ENCODE measurements around the gene USP11.
A peak's percentile ranks its signal among the peaks of the same experiment; 100 is the strongest.

The USP11 gene

DNA sequence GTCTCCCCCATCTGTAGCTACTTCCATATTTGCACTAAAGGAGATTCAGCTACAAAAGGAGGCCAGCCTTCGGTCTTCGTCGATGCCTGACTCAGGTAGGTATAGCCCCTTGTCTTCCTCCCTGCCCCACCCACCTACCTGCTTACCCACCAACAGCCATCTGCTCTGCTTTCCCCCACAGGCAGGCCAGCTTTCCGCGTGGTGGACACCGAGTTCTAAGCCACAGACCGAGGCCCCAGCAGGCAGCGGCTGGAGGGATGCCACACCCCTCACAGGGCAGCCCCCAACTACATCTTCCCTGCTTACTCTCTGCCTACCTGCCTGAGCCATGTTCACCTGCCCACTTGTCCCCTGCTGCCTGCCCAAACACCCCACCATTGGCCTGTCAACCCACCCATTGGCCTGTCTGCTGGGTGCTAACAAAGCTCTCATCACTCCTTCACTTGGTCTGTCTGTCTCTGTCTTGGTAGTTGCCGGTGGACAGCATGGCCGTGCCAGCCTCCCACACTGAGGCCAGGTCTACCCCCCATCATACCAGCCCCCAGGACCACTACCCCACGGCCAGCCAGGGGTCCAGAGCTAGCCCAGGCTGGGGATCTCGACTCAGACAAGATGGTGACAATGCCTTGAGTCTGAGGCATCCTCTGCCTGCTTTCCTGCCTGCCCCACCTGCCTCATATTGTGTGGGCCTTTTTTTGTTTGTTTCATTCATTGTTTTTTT lies 4.1 kb upstream of the USP11 start:
- H3K9ac ChIP-seq (ENCODE audit: low read depth, low read length): no peak overlapping the region
- no peak overlapping the region for H3K4me2 ChIP-seq (ENCODE audit: low read length)
- H3K4me3 ChIP-seq (ENCODE audit: low read length): no peak overlapping the region
- H3K27me3 ChIP-seq (ENCODE audit: control insufficient read depth, insufficient read depth, low read length): no peaks in the 10 kb centered on the region
- H3K36me3 ChIP-seq (ENCODE audit: insufficient read depth, low read length): peaks cover 55% of the 10 kb centered on the region
- no peaks in the 10 kb centered on the region for H3K9me3 ChIP-seq (replicated peaks; ENCODE audit: low read length)
- H3K4me1 ChIP-seq (ENCODE audit: control insufficient read depth, insufficient read depth, low read length): peaks cover 8% of the 10 kb centered on the region

DNA sequence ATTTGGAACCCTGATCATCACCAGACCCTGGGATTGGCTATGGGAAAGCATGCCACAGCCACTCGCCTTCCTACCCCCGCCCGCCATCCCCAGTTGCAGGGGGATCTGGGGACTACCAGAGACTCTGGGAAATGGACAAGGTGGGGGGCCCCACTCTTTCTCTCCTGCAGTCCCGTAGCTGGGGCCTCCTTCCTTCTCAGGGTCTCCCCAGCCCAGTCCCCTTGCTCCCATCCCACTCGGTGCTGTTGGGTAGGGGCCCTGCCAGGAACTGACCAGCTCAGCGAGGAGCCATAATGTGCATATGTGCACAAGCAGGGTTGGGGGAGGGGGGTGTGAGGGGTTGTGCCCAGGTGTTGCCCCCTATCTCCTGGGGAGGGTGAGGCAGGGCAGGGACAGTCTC lies 3.4 kb upstream of the USP11 start:
- Histone ChIP-seq H3K9ac (ENCODE audit: low read depth, low read length) (no peak overlapping the region), H3K4me3 (ENCODE audit: low read length) (no peak overlapping the region), H3K4me1 (ENCODE audit: control insufficient read depth, insufficient read depth, low read length) (peaks cover 8% of the 10 kb centered on the region), H3K4me2 (ENCODE audit: low read length) (no peak overlapping the region), H3K27me3 (ENCODE audit: control insufficient read depth, insufficient read depth, low read length) (no peaks in the 10 kb centered on the region), H3K36me3 (ENCODE audit: insufficient read depth, low read length) (peaks cover 48% of the 10 kb centered on the region), H3K9me3 (replicated peaks; ENCODE audit: low read length) (no peaks in the 10 kb centered on the region)

DNA sequence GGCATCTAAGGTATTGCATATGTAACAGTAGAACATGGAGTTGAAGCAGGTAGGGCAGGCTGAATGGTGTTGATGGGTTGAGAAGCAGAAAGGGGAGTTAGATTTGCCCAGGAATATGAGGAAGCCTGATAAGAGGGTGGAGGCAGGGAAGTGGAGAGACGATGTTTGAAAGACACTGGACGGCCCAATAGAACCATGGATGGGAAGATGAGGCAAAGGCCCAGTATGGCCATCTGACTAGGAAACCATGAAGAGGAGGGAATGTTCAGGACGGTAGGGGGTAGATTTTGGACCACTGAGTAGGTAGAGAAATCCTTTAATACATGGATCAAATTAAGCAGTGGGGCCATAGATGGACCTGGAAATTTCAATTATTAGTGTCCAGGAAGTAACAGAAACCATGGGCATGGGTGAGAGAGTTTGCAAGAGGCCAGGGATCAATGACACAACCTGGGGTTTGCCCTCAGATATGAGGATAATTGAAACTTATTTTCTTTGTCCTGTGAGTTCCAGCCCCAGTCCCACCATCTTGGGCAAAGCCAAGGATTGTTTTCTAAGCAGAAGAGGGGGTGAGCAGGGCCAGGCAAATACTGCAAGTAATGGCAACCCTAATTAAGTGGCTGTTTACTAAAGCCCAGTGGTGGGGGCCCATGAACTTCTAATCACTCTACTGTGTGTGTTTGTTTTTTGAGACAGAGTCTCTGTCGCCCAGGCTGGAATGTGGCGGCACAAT lies 2.5 kb upstream of the USP11 start:
- H3K9ac ChIP-seq (ENCODE audit: low read depth, low read length): no peak overlapping the region
- no peaks in the 10 kb centered on the region for H3K9me3 ChIP-seq (replicated peaks; ENCODE audit: low read length)
- no peaks in the 10 kb centered on the region for H3K27me3 ChIP-seq (ENCODE audit: control insufficient read depth, insufficient read depth, low read length)
- H3K36me3 ChIP-seq (ENCODE audit: insufficient read depth, low read length): peaks cover 39% of the 10 kb centered on the region
- no peak overlapping the region for H3K4me2 ChIP-seq (ENCODE audit: low read length)
- H3K4me3 ChIP-seq (ENCODE audit: low read length): no peak overlapping the region
- H3K4me1 ChIP-seq (ENCODE audit: control insufficient read depth, insufficient read depth, low read length): peaks cover 14% of the 10 kb centered on the region

DNA sequence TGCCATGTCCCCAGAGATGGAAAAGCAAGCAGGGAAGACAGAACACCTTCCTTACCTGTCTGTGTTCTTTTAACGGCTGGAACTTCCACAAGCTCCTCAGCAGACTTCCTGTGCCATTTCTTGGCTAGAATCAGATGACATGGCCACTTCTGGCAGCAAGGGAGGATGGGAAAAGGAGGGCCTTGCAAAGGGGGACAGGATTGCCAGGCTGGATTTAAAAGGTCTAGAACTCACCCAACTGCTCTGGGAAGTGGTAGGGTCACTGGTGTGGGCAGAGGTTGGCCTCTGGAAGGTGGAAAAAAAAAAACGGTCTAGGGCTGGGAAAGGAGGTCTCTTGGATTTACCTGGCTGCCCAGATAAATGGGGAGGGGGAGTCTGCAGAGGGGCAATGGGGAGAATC lies 1.6 kb upstream of the USP11 start:
- Histone ChIP-seq H3K36me3 (ENCODE audit: insufficient read depth, low read length) (peaks cover 30% of the 10 kb centered on the region), H3K4me3 (ENCODE audit: low read length) (no peak overlapping the region), H3K27me3 (ENCODE audit: control insufficient read depth, insufficient read depth, low read length) (no peaks in the 10 kb centered on the region), H3K4me1 (ENCODE audit: control insufficient read depth, insufficient read depth, low read length) (peaks cover 18% of the 10 kb centered on the region), H3K9me3 (replicated peaks; ENCODE audit: low read length) (no peaks in the 10 kb centered on the region), H3K4me2 (ENCODE audit: low read length) (no peak overlapping the region), H3K9ac (ENCODE audit: low read depth, low read length) (no peak overlapping the region)

DNA sequence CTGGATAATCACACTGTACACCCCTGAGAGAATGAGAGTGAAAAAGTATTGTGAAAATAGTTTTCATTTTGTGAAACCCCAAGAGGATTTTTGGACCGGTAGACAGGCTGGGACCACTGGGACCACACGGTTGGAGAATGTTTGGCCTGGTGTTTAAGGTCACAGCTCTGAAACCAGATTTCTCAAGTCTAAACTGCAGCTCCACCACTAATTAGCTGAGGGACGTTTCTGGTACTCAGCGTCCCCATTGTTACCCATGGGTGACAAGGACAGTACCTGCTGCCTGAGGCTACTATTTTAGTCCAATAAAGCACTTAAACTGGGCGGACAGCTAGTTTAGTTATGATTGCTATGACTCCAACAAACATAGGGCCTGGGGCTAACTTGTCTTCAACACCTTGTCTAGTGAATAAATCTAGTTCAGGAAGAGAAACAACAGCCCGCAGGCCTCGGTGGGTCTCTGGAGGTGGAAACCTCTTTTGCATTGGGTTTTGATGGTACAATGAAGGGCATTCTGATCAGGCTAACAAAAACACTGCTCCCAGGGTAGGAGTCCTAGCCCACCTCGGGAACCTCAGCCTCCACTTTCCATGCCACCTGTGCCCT lies 509 bp upstream of the USP11 start:
- Histone ChIP-seq H3K4me2 (ENCODE audit: low read length) (peak overlapping the region; percentile 94), H3K4me3 (ENCODE audit: low read length) (peak overlapping the region; percentile 87), H3K27me3 (ENCODE audit: control insufficient read depth, insufficient read depth, low read length) (peaks cover 5% of the 10 kb centered on the region), H3K36me3 (ENCODE audit: insufficient read depth, low read length) (peaks cover 19% of the 10 kb centered on the region), H3K9me3 (replicated peaks; ENCODE audit: low read length) (no peaks in the 10 kb centered on the region), H3K4me1 (ENCODE audit: control insufficient read depth, insufficient read depth, low read length) (peaks cover 18% of the 10 kb centered on the region), H3K9ac (ENCODE audit: low read depth, low read length) (peak overlapping the region; percentile 98)

DNA sequence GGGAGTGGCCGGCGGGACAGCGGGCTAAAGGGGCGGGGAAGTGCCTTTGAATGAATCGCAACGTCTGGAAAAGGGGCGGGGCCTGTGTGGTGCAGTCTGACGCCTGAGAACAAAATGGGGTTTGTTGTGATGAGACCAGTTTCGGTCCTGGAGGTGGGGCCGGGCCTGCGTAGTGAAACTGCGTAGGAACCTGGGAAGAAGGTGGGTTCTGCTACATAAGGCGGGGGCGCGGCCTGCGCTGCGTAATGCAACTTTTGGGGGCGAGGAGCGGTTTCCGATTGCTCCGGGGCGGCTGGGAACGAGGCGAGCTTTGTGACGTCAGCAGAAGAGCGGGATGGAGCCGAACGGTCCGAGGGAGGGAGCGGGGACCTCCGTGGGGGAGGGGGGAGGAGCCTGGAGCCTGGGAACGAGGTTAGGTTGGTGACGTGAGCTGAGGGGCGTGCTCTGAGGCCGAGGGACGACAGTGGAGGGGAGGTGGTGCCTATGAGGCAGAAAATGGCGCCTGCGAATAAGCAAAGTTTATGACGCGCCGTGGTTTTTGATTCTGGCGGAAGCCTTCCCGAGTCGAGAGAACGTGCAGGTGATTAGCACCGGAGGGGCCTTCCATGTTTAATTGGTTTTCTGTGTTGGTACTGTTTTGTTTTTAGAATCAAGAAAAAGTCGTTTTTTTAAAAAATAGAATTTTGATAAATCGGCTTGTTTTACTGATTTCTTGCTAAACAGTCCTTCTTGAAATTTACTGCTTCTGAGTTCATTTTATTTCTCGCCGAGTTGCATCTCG lies 714 bp downstream of the USP11 start:
- Histone ChIP-seq H3K27me3 (ENCODE audit: control insufficient read depth, insufficient read depth, low read length) (peaks cover 7% of the 10 kb centered on the region), H3K4me1 (ENCODE audit: control insufficient read depth, insufficient read depth, low read length) (peaks cover 18% of the 10 kb centered on the region), H3K9me3 (replicated peaks; ENCODE audit: low read length) (no peaks in the 10 kb centered on the region), H3K4me3 (ENCODE audit: low read length) (peak overlapping the region; percentile 87), H3K9ac (ENCODE audit: low read depth, low read length) (peak overlapping the region; percentile 98), H3K36me3 (ENCODE audit: insufficient read depth, low read length) (peaks cover 13% of the 10 kb centered on the region), H3K4me2 (ENCODE audit: low read length) (peak overlapping the region; percentile 94)

DNA sequence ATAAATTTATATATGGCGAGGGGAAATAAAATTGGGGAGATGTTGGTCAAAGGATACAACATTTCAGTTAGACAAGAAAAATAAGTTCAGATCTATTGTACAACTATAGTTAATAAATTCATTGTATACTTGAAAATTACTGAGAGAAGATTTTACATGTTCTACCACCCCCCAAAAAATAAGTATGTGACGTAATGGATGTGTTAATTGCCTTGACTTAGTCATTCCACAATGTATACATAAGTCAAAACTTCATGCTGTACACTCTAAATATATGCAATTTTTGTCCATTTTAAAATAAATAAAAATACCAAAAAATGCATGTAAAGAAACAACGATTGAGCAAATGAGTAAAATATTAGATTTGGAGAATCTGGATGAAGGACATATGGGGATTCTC lies 1.8 kb downstream of the USP11 start:
- Histone ChIP-seq H3K9ac (ENCODE audit: low read depth, low read length) (peak overlapping the region; percentile 98), H3K9me3 (replicated peaks; ENCODE audit: low read length) (no peaks in the 10 kb centered on the region), H3K4me2 (ENCODE audit: low read length) (peak overlapping the region; percentile 94), H3K36me3 (ENCODE audit: insufficient read depth, low read length) (peaks cover 9% of the 10 kb centered on the region), H3K27me3 (ENCODE audit: control insufficient read depth, insufficient read depth, low read length) (peaks cover 7% of the 10 kb centered on the region), H3K4me1 (ENCODE audit: control insufficient read depth, insufficient read depth, low read length) (peaks cover 18% of the 10 kb centered on the region), H3K4me3 (ENCODE audit: low read length) (peak overlapping the region; percentile 87)

DNA sequence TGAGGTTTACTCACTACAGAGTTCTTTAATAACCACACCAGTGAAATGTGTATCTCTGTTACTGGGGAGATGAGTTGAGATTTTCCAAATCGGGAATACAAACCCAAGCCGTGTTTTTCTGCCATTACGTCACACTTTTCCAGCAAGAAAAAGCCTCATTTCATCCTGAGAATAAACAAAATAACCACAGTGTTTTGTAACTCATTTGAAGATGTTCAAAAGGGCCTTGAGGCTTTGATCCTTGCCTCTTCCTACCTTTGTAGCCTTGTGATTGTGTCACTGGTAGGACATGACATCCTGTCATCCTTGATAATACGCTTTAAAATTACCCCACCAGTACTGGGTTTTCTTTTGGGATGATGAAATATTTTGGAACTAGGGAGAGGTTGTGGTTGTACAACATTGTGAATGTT lies 2.9 kb downstream of the USP11 start:
- H3K36me3 ChIP-seq (ENCODE audit: insufficient read depth, low read length): peaks cover 10% of the 10 kb centered on the region
- H3K4me1 ChIP-seq (ENCODE audit: control insufficient read depth, insufficient read depth, low read length): peaks cover 18% of the 10 kb centered on the region
- H3K9ac ChIP-seq (ENCODE audit: low read depth, low read length): no peak overlapping the region
- H3K9me3 ChIP-seq (replicated peaks; ENCODE audit: low read length): no peaks in the 10 kb centered on the region
- peak overlapping the region; percentile 94 for H3K4me2 ChIP-seq (ENCODE audit: low read length)
- no peak overlapping the region for H3K4me3 ChIP-seq (ENCODE audit: low read length)
- H3K27me3 ChIP-seq (ENCODE audit: control insufficient read depth, insufficient read depth, low read length): peaks cover 7% of the 10 kb centered on the region

DNA sequence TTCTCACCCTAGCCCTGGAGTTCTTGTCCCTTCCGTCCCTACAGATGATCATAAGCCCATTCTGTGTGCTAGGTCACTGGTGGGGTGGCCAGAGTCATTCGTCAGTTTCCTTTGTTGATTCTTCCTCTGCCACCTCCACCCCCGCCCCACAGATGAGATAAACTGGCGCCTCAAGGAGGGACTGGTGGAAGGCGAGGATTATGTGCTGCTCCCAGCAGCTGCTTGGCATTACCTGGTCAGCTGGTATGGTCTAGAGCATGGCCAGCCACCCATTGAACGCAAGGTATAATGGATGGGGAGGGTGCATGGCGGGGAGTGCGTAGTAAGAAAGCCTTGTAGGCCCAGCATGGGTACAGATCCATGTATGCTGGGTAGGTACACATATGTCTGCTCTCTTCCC lies 6.4 kb downstream of the USP11 start:
- H3K4me3 ChIP-seq (ENCODE audit: low read length): no peak overlapping the region
- H3K4me1 ChIP-seq (ENCODE audit: control insufficient read depth, insufficient read depth, low read length): peaks cover 10% of the 10 kb centered on the region
- no peaks in the 10 kb centered on the region for H3K9me3 ChIP-seq (replicated peaks; ENCODE audit: low read length)
- no peak overlapping the region for H3K9ac ChIP-seq (ENCODE audit: low read depth, low read length)
- peaks cover 23% of the 10 kb centered on the region for H3K36me3 ChIP-seq (ENCODE audit: insufficient read depth, low read length)
- peaks cover 7% of the 10 kb centered on the region for H3K27me3 ChIP-seq (ENCODE audit: control insufficient read depth, insufficient read depth, low read length)
- no peak overlapping the region for H3K4me2 ChIP-seq (ENCODE audit: low read length)

DNA sequence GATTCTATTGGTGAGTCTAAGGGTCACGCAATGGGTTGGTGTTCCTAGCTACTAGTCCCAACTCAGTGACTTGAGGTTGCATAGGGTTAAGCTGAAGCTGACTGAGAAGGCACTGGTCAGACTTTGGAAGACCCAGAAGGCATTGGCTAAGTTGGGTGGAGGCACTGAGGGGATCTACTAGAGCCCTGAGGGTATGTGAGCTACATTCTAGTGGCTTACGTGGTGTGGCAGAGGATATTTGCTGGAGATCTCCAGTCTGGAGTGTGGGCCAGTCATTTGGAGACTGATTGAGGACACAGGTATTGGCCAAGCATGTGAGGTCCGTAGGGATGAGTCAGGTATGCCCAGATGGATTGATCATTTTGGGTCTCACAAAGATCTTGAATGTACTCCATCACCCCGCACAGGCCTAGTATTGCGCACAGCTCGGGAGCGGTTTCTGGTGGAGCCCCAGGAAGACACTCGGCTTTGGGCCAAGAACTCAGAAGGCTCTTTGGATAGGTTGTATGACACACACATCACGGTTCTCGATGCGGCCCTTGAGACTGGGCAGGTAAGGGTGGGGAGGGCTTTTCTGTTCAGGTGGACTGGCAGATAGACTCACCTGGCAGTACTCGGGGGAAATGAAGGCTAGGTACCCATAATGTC lies 7.2 kb downstream of the USP11 start:
- Histone ChIP-seq H3K4me3 (ENCODE audit: low read length) (no peak overlapping the region), H3K9ac (ENCODE audit: low read depth, low read length) (no peak overlapping the region), H3K4me1 (ENCODE audit: control insufficient read depth, insufficient read depth, low read length) (peaks cover 6% of the 10 kb centered on the region), H3K36me3 (ENCODE audit: insufficient read depth, low read length) (peaks cover 30% of the 10 kb centered on the region), H3K4me2 (ENCODE audit: low read length) (no peak overlapping the region), H3K27me3 (ENCODE audit: control insufficient read depth, insufficient read depth, low read length) (peaks cover 7% of the 10 kb centered on the region), H3K9me3 (replicated peaks; ENCODE audit: low read length) (no peaks in the 10 kb centered on the region)

DNA sequence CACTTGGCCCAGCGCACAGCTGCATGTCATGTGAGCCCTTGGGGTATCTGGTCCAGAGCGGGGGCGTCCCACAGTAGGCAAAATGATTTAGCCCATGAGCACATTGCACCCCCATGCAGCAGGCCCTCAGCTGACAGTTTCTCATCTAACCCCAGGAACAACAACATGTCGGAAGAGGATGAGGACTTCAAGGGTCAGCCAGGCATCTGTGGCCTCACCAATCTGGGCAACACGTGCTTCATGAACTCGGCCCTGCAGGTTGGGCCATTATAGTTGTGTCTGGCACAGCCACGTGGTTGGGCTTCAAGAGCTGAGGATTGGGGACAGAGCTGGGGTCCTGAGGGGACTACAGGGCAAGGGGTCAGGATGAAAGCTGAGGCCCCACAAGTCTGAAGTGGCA lies 7.8 kb downstream of the USP11 start:
- Histone ChIP-seq H3K27me3 (ENCODE audit: control insufficient read depth, insufficient read depth, low read length) (peaks cover 7% of the 10 kb centered on the region), H3K4me3 (ENCODE audit: low read length) (no peak overlapping the region), H3K4me1 (ENCODE audit: control insufficient read depth, insufficient read depth, low read length) (peaks cover under 1% of the 10 kb centered on the region), H3K36me3 (ENCODE audit: insufficient read depth, low read length) (peaks cover 33% of the 10 kb centered on the region), H3K4me2 (ENCODE audit: low read length) (no peak overlapping the region), H3K9me3 (replicated peaks; ENCODE audit: low read length) (no peaks in the 10 kb centered on the region), H3K9ac (ENCODE audit: low read depth, low read length) (no peak overlapping the region)

Data from skeletal muscle satellite cell (primary cell).